ENCODE data around the gene DUS4L. TPM values are rescaled to one million over a fixed set of nuclear protein-coding genes. Genes with fewer than 3 reads are reported as not detected.
A peak's percentile ranks its signal among the peaks of the same experiment; 100 is the strongest.

DUS4L gene
- total and polyA plus RNA-seq, 8 donors, result 1.5 to 5.0 (median 2.6) TPM

DNA sequence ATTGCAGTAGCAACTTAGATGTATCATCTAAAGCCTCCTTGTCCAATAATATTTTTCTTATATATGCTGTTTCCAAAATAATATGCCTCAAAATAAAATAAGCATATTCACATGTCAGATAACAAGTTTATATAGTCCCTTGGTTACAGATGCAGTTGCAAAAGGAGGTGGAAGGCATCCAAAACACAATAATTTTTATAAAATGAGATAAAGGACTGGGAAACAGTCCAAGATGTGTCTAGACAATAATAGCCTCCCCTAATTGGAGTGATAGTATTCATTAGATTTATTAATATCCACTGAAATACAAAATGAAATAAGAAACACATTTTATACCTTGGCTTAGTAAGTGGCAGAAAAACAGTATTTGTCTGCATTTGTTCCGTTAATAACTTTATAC is 46.6 kb downstream of the DUS4L start:
- intact Hi-C loops (cut with DNase I), result no loop called here
- Histone ChIP-seq H3K36me3 (no peaks in the 10 kb centered on the region), H3K27ac (no peak overlapping the region), H3K9me3 (no peaks in the 10 kb centered on the region), H3K4me1 (no peaks in the 10 kb centered on the region), H3K4me3 (no peak overlapping the region), H3K27me3 (no peaks in the 10 kb centered on the region)
- DNase-seq (no peak), ATAC-seq (no peak), FAIRE-seq (no peak)
- TF ChIP-seq, protein P1, sequence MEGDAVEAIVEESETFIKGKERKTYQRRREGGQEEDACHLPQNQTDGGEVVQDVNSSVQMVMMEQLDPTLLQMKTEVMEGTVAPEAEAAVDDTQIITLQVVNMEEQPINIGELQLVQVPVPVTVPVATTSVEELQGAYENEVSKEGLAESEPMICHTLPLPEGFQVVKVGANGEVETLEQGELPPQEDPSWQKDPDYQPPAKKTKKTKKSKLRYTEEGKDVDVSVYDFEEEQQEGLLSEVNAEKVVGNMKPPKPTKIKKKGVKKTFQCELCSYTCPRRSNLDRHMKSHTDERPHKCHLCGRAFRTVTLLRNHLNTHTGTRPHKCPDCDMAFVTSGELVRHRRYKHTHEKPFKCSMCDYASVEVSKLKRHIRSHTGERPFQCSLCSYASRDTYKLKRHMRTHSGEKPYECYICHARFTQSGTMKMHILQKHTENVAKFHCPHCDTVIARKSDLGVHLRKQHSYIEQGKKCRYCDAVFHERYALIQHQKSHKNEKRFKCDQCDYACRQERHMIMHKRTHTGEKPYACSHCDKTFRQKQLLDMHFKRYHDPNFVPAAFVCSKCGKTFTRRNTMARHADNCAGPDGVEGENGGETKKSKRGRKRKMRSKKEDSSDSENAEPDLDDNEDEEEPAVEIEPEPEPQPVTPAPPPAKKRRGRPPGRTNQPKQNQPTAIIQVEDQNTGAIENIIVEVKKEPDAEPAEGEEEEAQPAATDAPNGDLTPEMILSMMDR (IDR thresholded peaks at IDR 0.05), result no peak
- WGBS, 2 donors, result 92 to 97% methylated on average over 1 of the region's 1 CpG

DNA sequence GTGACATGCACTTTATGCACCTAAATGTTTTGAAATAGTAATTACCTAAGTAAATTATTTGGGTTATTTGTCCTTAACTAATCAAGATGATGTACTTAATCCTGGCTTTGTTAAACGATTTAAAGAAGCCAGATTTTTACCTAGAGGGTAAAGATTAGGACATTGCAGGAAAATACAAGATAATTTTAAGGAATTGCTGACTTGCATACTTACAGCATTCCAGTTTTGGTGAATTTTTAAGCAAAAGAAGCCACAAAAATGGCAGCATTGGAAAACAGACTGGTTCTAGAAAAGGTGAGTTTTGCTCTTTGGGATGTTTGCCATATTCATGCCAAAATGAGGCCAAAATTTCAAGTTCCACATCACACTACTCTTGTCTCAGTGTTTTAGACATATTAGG is 49.7 kb downstream of the DUS4L start:
- no peaks in the 10 kb centered on the region for H3K36me3 ChIP-seq
- TF ChIP-seq, protein P1 (IDR thresholded peaks at IDR 0.05), result no peak
- no peak for FAIRE-seq

DNA sequence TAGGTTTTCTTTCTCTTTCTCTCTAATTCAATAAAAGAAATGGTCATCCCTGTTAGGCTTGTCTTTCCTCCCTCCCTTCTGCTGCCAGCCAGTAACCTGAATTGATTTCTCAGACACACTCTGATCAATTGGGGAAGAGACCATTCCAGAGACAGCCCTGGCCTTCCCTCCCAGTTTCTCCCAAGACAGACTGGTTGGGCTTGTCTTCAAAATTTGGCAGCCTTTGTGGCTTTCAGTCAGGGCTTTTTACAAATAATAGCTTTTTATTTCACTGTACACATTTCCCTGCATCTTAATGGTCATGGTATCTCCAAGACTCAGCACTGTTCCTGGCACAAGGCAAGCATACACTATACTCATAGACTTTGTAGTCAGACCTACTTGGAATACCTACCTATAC is 50.2 kb downstream of the DUS4L start:
- FAIRE-seq, result no peak
- H3K27ac ChIP-seq, result no peak overlapping the region

More for the DNA sequence above, 49.7 kb downstream of the DUS4L start:
- intact Hi-C loops (cut with DNase I), result no loop called here
- Histone ChIP-seq H3K4me3 (no peak overlapping the region), H3K4me1 (no peaks in the 10 kb centered on the region), H3K27ac (no peak overlapping the region), H3K27me3 (no peaks in the 10 kb centered on the region), H3K9me3 (no peaks in the 10 kb centered on the region)
- ATAC-seq (no peak), DNase-seq (no peak)
- WGBS, 2 donors, result 87 to 91% methylated on average over 1 of the region's 1 CpG

DNA sequence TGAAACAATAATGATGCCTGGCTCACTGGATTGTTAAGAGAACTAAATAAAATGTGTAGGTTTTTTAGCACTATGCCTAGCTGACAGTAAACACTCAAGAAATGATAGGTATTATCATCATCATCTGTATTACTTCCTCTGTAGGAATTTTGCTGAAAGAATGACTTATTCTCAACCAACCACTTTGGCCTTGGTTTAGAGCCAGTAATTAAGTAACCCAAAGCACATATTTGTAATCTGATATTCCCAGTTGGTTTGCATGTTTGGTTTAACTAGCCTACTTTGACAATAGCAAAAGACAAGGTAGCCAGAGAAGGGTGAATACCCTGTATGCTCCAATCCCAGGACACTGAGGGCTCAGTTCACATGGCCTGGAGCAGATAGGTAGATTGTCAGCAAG is 50.7 kb downstream of the DUS4L start:
- Histone ChIP-seq H3K4me3 (no peak overlapping the region), H3K36me3 (no peaks in the 10 kb centered on the region), H3K9me3 (no peaks in the 10 kb centered on the region), H3K4me1 (peaks cover 0 to 6% (median 0%) of the 10 kb centered on the region in 3 donors), H3K27me3 (no peaks in the 10 kb centered on the region), H3K27ac (no peak overlapping the region)
- FAIRE-seq (no peak), ATAC-seq (peak in 2 of 4 donors; percentile 44 to 61), DNase-seq (no peak)
- TF ChIP-seq, protein P1 (IDR thresholded peaks at IDR 0.05), result no peak
- intact Hi-C loops (cut with DNase I), result no loop called here

More for the DNA sequence above, 50.2 kb downstream of the DUS4L start:
- DNase-seq, result no peak
- no peaks in the 10 kb centered on the region for H3K36me3 ChIP-seq
- no peaks in the 10 kb centered on the region for H3K27me3 ChIP-seq
- ATAC-seq, result no peak
- TF ChIP-seq, protein P1 (IDR thresholded peaks at IDR 0.05), result no peak
- peaks cover 0 to 1% (median 0%) of the 10 kb centered on the region in 3 donors for H3K4me1 ChIP-seq
- H3K4me3 ChIP-seq, result no peak overlapping the region
- intact Hi-C loops (cut with DNase I), result no loop called here
- H3K9me3 ChIP-seq, result no peaks in the 10 kb centered on the region

DNA sequence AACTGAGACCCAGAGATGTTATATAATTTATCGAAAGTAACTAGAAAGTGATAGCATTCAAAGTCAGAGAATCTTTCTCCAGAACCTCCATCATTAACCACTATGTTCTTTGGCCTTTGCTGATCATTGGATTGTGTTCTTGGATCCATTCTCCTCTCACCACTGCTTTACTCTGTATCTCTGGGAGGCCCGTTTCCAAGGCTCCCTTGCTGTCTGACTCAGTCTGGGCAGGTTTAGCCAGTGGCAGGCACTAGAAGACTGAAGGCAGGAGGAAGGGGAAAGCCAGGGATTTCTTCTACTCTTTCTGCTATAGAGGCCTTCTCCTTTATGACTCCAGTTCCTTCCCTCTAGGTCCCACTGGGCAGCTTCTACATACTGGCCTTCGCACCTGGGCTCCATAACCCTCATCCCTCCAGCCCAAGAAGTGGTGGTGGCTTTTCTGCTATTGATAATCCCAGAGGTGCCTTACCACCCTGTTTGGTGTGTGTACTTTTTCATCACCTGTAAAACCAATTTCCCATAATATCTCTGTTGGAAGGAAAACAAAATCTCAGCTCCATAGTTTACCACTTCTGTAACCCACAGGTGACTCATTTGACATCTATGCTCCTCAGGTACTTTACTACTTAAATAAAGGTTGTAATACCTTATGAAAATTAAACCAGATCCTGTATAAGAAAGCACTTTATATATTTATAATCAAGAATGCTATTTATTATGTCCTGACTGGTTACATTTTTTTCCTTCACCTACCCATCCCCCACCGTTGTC is 52.3 kb downstream of the DUS4L start:
- 94 to 95% methylated on average over 4 of the region's 4 CpGs for WGBS, 2 donors

More for the DNA sequence above, 52.3 kb downstream of the DUS4L start:
- no peak overlapping the region for H3K4me3 ChIP-seq
- FAIRE-seq (no peak), ATAC-seq (no peak), DNase-seq (no peak)
- no peaks in the 10 kb centered on the region for H3K9me3 ChIP-seq
- TF ChIP-seq, protein P1 (IDR thresholded peaks at IDR 0.05), result no peak
- intact Hi-C loops (cut with DNase I), result no loop called here
- H3K36me3 ChIP-seq, result no peaks in the 10 kb centered on the region
- no peak overlapping the region for H3K27ac ChIP-seq
- peaks cover 0 to 9% (median 7%) of the 10 kb centered on the region in 3 donors for H3K4me1 ChIP-seq
- no peaks in the 10 kb centered on the region for H3K27me3 ChIP-seq
